A673 (cell line): Measurements from ENCODE around the gene MVK. TPM values are rescaled to one million over a fixed set of nuclear protein-coding genes. Genes with fewer than 3 reads are reported as not detected.

Source experiments
- BruUV-seq: library from RNA; stranded (reverse); fragments of 400-500 nt; replicated peaks from 2 replicates; lab custom pipeline; 2021; lab: Mats Ljungman, UMichigan
- CTCF ChIA-PET: fragments of 300-600 bp; sonication (Branson Sonifier 250); formaldehyde crosslinking; loops from one replicate; lab custom pipeline; 2022; ENCODE audit warnings: antibody characterized with exemption; lab: Charles Lee
- POLR2A ChIA-PET: fragments of 300-600 bp; sonication (Branson Sonifier 250); formaldehyde crosslinking; loops from one replicate; lab custom pipeline; 2022; ENCODE audit warnings: antibody characterized with exemption; ENCODE audit not compliant: low non-redundant PET; lab: Charles Lee
- DNase-seq: peaks from one replicate; pipeline ENCODE4 v3.0.0-alpha.2; 2015; ENCODE audit warnings: low spot score
- H3K27ac ChIP-seq: fragments of 200-600 bp; sonication (generic); 2 replicates; pipeline ENCODE4 v1.5.1; 2016; ENCODE audit warnings: mixed run types, low read depth, mild to moderate bottlenecking, mixed read lengths, antibody characterized with exemption, low read length; ENCODE audit not compliant: poor library complexity, severe bottlenecking
- H3K27me3 ChIP-seq: fragments of 200-600 bp; sonication (generic); replicated peaks from 2 replicates; pipeline ENCODE4 v1.6.1; 2017; ENCODE audit warnings: mixed run types, low read depth, mild to moderate bottlenecking, mixed read lengths, antibody characterized with exemption, low read length; ENCODE audit not compliant: insufficient read depth, poor library complexity
- H3K36me3 ChIP-seq: fragments of 200-600 bp; sonication (generic); 2 replicates; pipeline ENCODE4 v1.6.1; 2016; ENCODE audit warnings: mixed run types, mild to moderate bottlenecking, mixed read lengths, antibody characterized with exemption, low read length; ENCODE audit not compliant: insufficient read depth, poor library complexity, severe bottlenecking
- H3K4me1 ChIP-seq: fragments of 200-600 bp; sonication (generic); 2 replicates; pipeline ENCODE4 v1.6.1; 2017; ENCODE audit warnings: mixed run types, mild to moderate bottlenecking, mixed read lengths, antibody characterized with exemption, low read length; ENCODE audit not compliant: insufficient read depth, poor library complexity, severe bottlenecking
- H3K4me3 ChIP-seq: fragments of 200-600 bp; sonication (generic); 2 replicates; pipeline ENCODE4 v1.5.1; 2016; ENCODE audit warnings: low read depth, mixed run types, mild to moderate bottlenecking, mixed read lengths, low read length; ENCODE audit not compliant: poor library complexity, severe bottlenecking
- H3K9me3 ChIP-seq: fragments of 200-600 bp; sonication (generic); 2 replicates; pipeline ENCODE4 v1.6.1; 2016; ENCODE audit warnings: mixed run types, low read depth, mild to moderate bottlenecking, mixed read lengths, antibody characterized with exemption, low read length; ENCODE audit not compliant: poor library complexity, severe bottlenecking
- CTCF ChIP-seq: fragments of 300-800, 200-600 bp; sonication (generic); conservative IDR thresholded peaks from 2 replicates; pipeline ENCODE4 v1.5.1; 2017; ENCODE audit warnings: low read depth, mild to moderate bottlenecking, antibody characterized with exemption, low read length, moderate library complexity, mixed read lengths
- EZH2 ChIP-seq: fragments of 200-600 bp; sonication (generic); IDR thresholded peaks from 2 replicates; pipeline ENCODE4 v1.6.1; 2017; ENCODE audit warnings: borderline replicate concordance, low read depth, mild to moderate bottlenecking, mixed read lengths, antibody characterized with exemption, low read length; ENCODE audit not compliant: poor library complexity, severe bottlenecking
- intact Hi-C: fragments of 100-400 bp; cut with micrococcal nuclease; formaldehyde crosslinking; loops from one replicate; pipeline ENCODE4 v1.10.0; 2022; ENCODE audit not compliant: unreplicated experiment
- total RNA-seq: library from RNA; stranded (reverse); gene quantifications from 2 replicates; pipeline ENCODE4 v1.2.3, GENCODE V29; 2021

Gene MVK
- total RNA-seq, 1 experiment from 2014 or later = 56.0 TPM

GRCh38 chr12:109557805-109558204 lies 15.8 kb upstream of the MVK start:
- DNase-seq = no peak
- no peak overlapping the region for H3K27ac ChIP-seq
- H3K4me1 ChIP-seq = no peaks in the 10 kb centered on the region
- POLR2A ChIA-PET = no interaction called here
- no peak for TF ChIP-seq CTCF
- no peak for TF ChIP-seq EZH2
- no peaks in the 10 kb centered on the region for H3K27me3 ChIP-seq
- no peaks in the 10 kb centered on the region for H3K9me3 ChIP-seq
- intact Hi-C loops = no loop called here
- H3K4me3 ChIP-seq = no peak overlapping the region
- BruUV-seq = no TSS peak
- H3K36me3 ChIP-seq = peaks cover 13% of the 10 kb centered on the region
- CTCF ChIA-PET = no interaction called here

GRCh38 chr12:109558374-109559199 lies 15.0 kb upstream of the MVK start:
- ChIA-PET POLR2A (no interaction called here), CTCF (no interaction called here)
- Histone ChIP-seq H3K27me3 (no peaks in the 10 kb centered on the region), H3K4me3 (no peak overlapping the region), H3K4me1 (no peaks in the 10 kb centered on the region), H3K9me3 (no peaks in the 10 kb centered on the region), H3K27ac (no peak overlapping the region), H3K36me3 (peaks cover 21% of the 10 kb centered on the region)
- intact Hi-C loops = no loop called here
- no TSS peak for BruUV-seq
- no peak for TF ChIP-seq CTCF
- no peak for TF ChIP-seq EZH2
- DNase-seq = no peak

DNA sequence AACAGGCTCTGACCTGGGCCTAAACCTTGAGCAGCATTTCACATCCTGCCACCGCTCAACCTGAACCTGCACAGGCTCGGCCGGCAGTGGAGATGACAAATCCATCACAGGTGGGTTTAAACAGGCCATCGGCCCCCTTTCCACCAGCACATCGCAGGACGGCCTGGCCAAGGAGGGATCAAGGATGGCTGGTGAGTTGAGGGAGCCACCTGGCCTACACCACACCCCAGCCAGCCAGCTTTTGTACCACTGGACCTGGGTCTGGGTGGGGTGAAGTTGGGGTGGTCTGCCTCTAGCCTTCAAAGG lies 14.4 kb upstream of the MVK start:
- H3K9me3 ChIP-seq = no peaks in the 10 kb centered on the region
- peaks cover 27% of the 10 kb centered on the region for H3K36me3 ChIP-seq
- intact Hi-C loops = no loop called here
- no peaks in the 10 kb centered on the region for H3K4me1 ChIP-seq
- no TSS peak for BruUV-seq
- TF ChIP-seq EZH2 = no peak
- TF ChIP-seq CTCF = no peak
- no peak for DNase-seq
- no peaks in the 10 kb centered on the region for H3K27me3 ChIP-seq
- ChIA-PET POLR2A (no interaction called here), CTCF (no interaction called here)
- H3K27ac ChIP-seq = no peak overlapping the region
- no peak overlapping the region for H3K4me3 ChIP-seq
